Mononuclear cell (primary cell): Measurements from ENCODE around the gene HMGCL. TPM values are rescaled to one million over a fixed set of nuclear protein-coding genes. Genes with fewer than 3 reads are reported as not detected.
"Not testable (repeated sequence)": the region's sequence is repeated elsewhere in the genome, so short reads cannot be mapped to it uniquely, and the experiment has no call there.

Experiments used
- H3K27me3 ChIP-seq: 2 replicates; pipeline ENCODE4 v1.6.0; 2011; ENCODE audit warnings: low read length, control low read depth; ENCODE audit not compliant: insufficient read depth
- H3K4me1 ChIP-seq: 2 replicates; pipeline ENCODE4 v1.5.1; 2011; ENCODE audit warnings: mild to moderate bottlenecking, low read length, control low read depth; ENCODE audit not compliant: insufficient read depth
- H3K4me3 ChIP-seq: 2 replicates; pipeline ENCODE4 v1.5.1; 2011; ENCODE audit warnings: mild to moderate bottlenecking, low read length, moderate library complexity
- H3K9me3 ChIP-seq: 2 replicates; pipeline ENCODE4 v1.5.1; 2011; ENCODE audit warnings: low read depth, mild to moderate bottlenecking, control low read depth, low read length
- total RNA-seq: library from RNA; depleted of rRNA; stranded (reverse); fragments of >200 nt; gene quantifications from one replicate; pipeline ENCODE4 v1.2.3, GENCODE V29; 2012

The HMGCL gene
- total RNA-seq, 1 donor = 7.3 TPM

GRCh38 chr1:23783141-23783540, 42.1 kb downstream of the HMGCL start:
- H3K9me3 ChIP-seq, H3K4me3 ChIP-seq, H3K27me3 ChIP-seq: not testable (repeated sequence)
- H3K4me1 ChIP-seq = peaks cover 18% of the 10 kb centered on the region

DNA sequence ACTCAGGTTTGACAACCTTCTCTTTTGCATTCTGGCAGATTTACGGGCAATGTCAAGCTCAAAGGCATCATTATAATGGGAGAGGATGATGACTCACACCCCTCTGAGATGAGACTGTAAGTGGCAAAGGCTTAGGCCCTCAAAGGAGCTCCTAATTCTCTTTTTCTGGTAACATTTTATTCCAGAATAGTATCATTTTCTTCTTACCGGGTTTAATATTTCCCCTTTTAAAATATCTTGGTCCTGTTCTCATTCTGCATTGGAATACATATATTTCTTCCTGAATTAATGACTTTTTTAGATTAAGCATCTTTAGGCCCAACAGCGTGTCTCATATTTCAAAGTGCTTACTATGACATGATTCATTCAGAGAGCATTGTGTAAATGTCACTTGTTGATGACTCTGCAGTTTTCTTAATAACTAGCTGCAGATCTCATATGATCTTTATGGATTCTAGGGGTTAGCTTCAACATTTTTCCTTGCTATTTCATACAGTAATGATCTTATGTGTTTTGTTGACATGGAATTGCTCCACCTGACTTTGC, 45.3 kb downstream of the HMGCL start:
- no peaks in the 10 kb centered on the region for H3K9me3 ChIP-seq
- no peak overlapping the region for H3K4me3 ChIP-seq
- no peaks in the 10 kb centered on the region for H3K27me3 ChIP-seq
- peaks cover 27% of the 10 kb centered on the region for H3K4me1 ChIP-seq

DNA sequence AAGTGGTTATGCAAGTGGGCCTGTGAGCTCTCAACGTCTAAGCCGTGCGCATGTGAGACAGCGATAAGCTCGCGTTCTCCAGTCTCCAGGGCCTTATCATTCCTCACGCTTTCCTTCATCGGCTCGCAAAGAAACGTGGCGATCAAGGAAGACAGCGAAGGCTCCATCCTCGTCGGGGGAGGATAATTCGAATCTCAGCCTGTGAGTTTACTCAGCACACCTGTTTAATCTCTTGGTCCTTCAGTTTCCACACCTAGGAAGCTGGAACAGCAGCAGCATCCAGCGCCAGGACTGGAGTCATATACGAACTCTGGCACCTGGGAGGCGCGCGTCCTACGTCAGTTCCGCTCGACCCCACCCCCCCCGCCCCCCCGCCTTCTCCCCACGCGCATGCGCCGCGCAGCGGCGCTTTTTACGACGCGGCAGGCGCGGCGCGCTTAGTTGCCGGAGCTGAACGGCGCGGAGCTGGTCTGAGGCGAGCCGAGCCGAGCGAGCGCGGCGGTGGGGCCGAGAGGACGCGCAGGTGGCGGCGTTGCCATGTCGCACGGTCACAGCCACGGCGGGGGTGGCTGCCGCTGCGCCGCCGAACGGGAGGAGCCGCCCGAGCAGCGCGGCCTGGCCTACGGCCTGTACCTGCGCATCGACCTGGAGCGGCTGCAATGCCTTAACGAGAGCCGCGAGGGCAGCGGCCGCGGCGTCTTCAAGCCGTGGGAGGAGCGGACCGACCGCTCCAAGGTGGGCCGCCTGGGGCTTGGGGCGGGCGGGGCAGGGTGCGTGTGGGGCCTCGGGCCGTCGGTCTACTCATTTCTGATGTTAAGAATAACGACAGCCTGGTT, 47.0 kb downstream of the HMGCL start, which contains the start of gene PITHD1:
PITHD1 (plus strand) TSS at position 440 of the 836 bp plus-strand sequence; CDS start at position 538, 98 bp downstream.
- Histone ChIP-seq H3K4me1 (peaks cover 27% of the 10 kb centered on the region), H3K9me3 (no peaks in the 10 kb centered on the region), H3K4me3 (peak within 1 kb of the TSS; percentile 95), H3K27me3 (no peaks in the 10 kb centered on the region)

- Histone ChIP-seq H3K9me3 (no peaks in the 10 kb centered on the region), H3K4me1 (peaks cover 32% of the 10 kb centered on the region), H3K27me3 (no peaks in the 10 kb centered on the region), H3K4me3 (no peak overlapping the region)
Measured at GRCh38 chr1:23776217-23776616, 49.0 kb downstream of the HMGCL start.

DNA sequence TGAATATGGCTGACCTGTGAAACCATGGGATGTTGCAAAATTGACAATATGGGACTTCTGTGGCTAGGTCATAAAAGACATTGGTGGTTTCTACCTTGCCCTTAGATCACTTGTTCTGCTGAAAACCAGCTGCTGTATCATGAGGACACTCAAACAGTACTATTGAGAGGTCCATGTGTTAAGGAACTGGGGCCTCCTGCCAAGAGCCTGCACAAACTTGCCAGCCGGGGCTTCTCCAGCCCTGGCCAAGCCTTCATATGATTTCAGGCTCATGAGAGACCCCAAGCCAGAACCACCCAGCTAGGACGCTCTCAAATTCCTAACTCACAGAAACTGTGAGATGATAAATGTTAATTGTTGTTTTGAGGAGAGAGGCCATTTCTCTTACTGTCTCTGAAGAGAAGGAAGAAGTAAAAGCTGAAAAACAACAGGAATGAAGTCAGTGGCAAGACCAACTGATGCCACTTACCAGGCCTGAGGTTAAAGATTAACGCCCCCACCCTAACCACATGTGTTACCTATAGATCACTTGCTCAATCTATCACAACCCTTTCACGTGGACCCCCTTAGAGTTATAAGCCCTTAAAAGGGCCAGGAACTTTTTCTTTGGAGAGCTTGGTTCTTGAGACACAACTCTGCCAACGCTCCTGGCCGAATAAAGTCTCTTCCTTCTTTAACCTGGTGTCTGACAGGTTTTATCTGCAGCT, 50.9 kb downstream of the HMGCL start:
- no peaks in the 10 kb centered on the region for H3K9me3 ChIP-seq
- no peaks in the 10 kb centered on the region for H3K27me3 ChIP-seq
- H3K4me3 ChIP-seq = no peak overlapping the region
- peaks cover 22% of the 10 kb centered on the region for H3K4me1 ChIP-seq

- Histone ChIP-seq H3K9me3 (no peaks in the 10 kb centered on the region), H3K27me3 (no peaks in the 10 kb centered on the region), H3K4me1 (peaks cover 14% of the 10 kb centered on the region), H3K4me3 (no peak overlapping the region)
Measured at GRCh38 chr1:23772854-23773242, 52.4 kb downstream of the HMGCL start.

DNA sequence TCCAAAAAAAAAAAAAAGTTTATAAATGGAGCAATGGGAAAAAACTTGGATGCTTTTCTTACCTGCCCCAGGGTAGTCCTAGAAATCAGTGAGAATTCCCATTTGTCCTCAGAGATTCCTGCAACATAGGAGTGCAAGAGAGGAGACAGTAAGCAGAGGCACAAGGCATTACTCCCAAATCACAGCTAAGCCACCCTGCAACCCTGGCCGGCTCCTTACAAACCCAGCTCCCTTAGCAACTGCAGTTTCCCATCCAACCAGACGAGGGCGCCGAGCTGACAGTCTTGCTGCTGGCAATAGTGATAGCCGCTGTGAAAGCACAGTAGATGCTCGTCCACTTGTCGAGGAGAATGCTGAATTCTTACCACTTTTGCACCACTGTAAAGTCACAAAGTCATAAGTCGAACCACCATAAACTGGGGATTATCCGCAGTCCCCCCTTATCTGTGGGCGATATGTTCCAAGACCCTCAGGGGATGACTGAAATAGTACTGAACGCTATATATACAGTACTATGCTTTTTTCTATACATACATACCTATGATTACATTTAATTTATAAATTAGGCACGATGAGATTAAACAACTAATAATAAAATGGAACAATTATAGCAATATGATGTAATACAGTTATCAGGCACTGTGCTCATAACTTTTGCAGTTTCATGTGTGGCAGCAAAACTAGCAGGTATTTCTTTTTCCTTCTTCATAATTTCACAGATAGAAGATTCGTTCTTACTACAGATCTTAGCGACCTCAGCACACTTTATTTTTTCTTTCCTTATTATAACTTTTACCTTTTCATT, 53.0 kb downstream of the HMGCL start:
- H3K4me1 ChIP-seq = peaks cover 8% of the 10 kb centered on the region
- no peaks in the 10 kb centered on the region for H3K9me3 ChIP-seq
- H3K4me3 ChIP-seq = no peak overlapping the region
- H3K27me3 ChIP-seq = no peaks in the 10 kb centered on the region

DNA sequence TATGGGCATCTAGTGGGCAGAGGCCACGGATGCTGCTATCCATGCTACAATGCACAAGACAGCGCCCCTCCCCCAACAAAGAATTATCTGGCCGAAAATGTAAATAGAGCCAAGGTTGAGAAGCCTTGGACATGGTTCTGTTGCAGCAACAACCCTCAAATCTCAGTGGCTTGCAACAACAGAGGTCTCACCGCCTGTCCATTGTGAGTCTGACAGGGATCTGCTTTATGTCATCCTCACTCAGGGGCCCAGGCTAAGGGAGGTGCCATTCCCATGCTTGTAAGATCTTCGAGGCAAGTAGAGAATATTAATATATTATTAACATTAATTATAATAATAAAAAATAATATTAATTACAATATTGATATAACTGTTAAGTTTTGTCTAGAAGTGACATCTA, 56.5 kb downstream of the HMGCL start:
- Histone ChIP-seq H3K4me1 (peaks cover 5% of the 10 kb centered on the region), H3K27me3 (no peaks in the 10 kb centered on the region), H3K9me3 (no peaks in the 10 kb centered on the region), H3K4me3 (no peak overlapping the region)

GRCh38 chr1:23763041-23763577, 62.1 kb downstream of the HMGCL start:
- Histone ChIP-seq H3K4me1 (no peaks in the 10 kb centered on the region), H3K4me3 (no peak overlapping the region), H3K9me3 (no peaks in the 10 kb centered on the region), H3K27me3 (no peaks in the 10 kb centered on the region)

DNA sequence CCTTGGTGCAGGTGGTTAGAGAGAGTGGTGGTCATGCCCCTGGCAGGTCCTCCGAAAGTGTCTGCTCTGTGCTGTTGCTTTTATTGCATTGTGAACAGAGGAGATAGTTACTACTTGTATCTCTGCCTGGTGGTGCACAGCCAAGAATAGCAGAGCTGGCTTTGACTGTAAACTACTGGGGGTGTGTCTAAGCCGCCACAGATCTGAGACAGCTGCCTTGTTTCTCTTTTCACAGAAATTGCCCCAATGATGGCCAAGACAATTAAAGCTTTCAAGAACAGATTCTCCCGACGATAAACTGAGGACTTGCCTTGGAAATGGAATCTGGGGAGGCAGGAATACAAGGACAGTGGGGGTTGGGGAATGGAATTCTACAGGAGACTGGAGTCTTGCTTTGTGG, 66.0 kb downstream of the HMGCL start:
- no peak overlapping the region for H3K4me3 ChIP-seq
- no peaks in the 10 kb centered on the region for H3K4me1 ChIP-seq
- no peaks in the 10 kb centered on the region for H3K27me3 ChIP-seq
- no peaks in the 10 kb centered on the region for H3K9me3 ChIP-seq

GRCh38 chr1:23757812-23758211, 67.4 kb downstream of the HMGCL start:
- no peaks in the 10 kb centered on the region for H3K27me3 ChIP-seq
- no peaks in the 10 kb centered on the region for H3K4me1 ChIP-seq
- H3K9me3 ChIP-seq = no peaks in the 10 kb centered on the region
- no peak overlapping the region for H3K4me3 ChIP-seq

GRCh38 chr1:23756676-23757075, 68.6 kb downstream of the HMGCL start:
- Histone ChIP-seq H3K4me1 (no peaks in the 10 kb centered on the region), H3K9me3 (no peaks in the 10 kb centered on the region), H3K27me3 (no peaks in the 10 kb centered on the region), H3K4me3 (no peak overlapping the region)

DNA sequence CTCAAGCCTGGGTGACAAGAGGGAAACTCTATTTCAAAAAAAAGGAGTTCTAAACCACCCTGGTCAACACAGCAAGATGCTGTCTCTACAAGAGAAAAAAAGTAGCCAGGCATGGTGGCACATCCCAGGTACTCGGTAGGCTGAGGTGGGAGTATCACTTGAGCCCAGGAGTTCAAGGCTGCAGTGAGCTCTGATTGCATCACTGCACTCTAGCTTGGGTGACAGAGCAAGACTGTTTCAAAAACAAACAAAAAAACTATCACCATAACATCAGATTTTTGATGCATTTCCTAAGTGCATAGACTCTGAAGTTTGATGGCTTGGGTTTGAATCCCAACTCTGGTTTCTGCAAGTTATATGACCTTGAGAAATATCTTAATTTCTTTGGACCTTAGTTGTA, 72.3 kb downstream of the HMGCL start:
- no peaks in the 10 kb centered on the region for H3K4me1 ChIP-seq
- no peak overlapping the region for H3K4me3 ChIP-seq
- H3K27me3 ChIP-seq = no peaks in the 10 kb centered on the region
- H3K9me3 ChIP-seq = no peaks in the 10 kb centered on the region
